Activated effector memory CD4-positive, alpha-beta T cell treated with Interleukin-2 at 50 U/mL for 16 hours (primary cell): ENCODE measurements around the gene KCNG2.
"Not testable (repeated sequence)": the region's sequence is repeated elsewhere in the genome, so short reads cannot be mapped to it uniquely, and the experiment has no call there.

Experiments used
- DNase-seq: peaks from one replicate; pipeline ENCODE4 v3.0.0-alpha.2; 2020

Gene KCNG2

DNA sequence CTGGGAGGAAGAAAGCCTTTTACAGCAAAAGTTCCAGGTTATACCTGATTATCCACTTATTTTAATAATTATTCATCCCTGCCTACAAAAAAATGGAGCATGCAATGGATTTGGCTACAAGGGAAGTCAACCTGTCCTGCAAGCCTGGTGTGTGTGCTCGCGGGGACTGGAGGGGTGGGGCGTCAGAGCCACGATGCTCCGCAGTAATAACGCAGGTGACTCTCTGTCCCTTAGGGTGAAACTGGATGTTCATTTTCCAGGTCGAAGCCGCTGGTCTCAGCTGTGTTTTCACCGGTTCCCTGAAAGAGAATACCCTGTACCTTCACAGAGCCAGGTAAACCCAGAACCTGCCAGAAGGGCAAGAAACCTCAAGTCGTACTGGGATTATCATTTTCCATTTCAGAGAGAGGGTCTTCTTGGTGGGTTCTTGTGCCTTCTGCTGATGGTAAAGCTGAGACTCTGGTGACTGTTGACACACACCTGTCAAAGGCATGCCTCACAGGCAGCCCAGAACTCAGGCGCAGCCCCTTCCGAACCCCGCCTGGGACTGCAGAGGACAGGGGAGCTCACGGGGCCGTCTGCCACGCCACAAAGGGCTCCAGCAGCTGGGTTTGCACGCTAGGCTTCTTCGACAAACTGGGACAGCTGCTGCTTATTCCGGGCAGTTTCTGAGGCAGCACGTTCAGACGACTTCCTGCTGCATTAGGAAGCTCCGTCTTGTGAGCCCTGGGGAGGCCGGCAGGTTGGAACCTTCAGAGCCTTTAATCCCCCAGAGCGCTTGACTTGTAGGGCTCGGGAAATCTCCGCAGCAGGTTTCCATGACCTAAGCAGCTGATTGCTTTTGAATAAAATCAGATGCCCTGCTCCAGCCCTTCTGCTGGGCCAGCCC, 58.6 kb downstream of the KCNG2 start:
- no peak for DNase-seq

DNA sequence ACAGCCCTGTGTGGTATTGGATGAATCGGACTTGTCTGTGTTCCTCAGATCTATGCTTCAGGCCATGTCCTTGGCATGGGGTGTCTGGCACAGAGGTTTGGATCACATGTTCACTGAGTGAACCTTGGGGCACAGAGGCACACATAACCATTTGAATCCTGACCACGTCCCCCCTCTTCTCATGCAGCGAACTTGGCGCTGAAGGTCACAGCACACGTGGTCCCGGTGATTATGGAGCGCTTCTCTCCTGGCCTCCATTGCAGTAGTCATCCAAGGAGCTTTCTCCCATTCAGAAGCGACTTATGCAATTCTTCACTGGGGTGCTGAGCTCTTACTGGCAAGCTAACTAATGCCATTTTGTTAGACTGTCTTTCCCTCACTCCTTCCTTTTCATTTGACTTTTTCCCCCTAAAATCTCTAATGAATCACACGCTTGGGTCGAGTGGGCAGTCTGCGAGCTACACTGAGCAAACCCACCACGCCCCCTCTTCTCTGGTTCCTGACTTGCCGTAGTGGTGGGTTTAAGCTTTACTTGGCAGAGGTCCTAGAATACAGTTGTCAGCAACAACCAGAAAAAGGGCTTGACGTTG, 59.4 kb downstream of the KCNG2 start:
- DNase-seq, result no peak

DNA sequence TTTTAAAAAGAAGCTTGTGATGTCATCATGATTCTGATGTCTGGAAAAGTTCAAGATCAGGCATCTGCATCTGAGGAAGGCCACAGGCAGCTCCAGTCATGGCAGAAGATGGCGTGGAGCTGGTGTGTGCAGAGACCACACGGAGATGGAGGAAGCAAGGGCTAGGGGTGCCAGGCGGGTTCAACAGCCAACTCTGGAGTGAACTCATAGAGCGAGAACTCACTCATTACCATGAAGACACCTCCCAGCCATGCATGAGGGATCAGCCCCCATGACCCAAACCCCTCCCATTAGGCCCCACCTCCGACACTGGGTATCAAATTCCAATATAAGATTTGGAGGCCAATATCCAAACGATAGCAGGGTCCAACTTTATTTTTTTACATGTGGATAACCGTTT, 61.6 kb downstream of the KCNG2 start:
- no peak for DNase-seq

DNA sequence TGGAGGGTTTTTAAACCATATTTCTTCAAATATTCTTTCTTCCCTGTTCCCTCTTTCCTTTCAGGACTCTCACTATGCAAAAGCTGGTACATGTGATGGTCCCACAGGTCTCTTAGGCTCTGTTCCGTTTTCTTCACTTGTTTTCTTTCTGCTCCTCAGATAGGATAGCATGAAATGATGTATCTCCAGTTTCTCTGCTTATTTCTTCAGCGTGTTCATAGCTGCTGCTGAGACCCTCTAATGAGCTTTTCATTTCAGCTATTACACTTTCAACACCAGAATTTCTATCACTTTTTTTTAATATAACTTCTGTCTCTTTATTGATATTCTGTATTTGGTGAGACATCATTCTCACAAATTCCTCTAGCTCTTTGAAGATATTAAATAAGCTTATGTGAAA, 63.9 kb downstream of the KCNG2 start:
- no peak for DNase-seq

DNA sequence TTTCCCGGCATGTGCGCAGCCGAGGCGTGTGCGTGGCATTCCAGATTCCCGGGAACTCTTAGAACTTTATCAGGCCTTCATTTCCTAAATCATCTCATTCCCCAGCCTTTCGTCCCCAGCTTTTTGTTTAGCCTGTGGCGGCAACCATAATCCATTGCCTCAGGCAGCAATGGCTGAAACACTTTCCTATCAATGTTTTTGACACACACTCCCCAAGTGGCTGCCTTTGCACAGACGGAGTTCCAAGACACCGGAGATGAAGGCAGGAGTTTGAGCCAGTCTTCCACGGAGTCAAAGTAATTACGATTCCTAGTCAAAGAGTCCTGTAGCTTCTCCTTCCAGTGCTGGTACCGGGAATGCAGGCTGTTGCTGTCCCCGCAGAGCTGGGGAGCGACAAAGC, 64.8 kb downstream of the KCNG2 start:
- no peak for DNase-seq

DNA sequence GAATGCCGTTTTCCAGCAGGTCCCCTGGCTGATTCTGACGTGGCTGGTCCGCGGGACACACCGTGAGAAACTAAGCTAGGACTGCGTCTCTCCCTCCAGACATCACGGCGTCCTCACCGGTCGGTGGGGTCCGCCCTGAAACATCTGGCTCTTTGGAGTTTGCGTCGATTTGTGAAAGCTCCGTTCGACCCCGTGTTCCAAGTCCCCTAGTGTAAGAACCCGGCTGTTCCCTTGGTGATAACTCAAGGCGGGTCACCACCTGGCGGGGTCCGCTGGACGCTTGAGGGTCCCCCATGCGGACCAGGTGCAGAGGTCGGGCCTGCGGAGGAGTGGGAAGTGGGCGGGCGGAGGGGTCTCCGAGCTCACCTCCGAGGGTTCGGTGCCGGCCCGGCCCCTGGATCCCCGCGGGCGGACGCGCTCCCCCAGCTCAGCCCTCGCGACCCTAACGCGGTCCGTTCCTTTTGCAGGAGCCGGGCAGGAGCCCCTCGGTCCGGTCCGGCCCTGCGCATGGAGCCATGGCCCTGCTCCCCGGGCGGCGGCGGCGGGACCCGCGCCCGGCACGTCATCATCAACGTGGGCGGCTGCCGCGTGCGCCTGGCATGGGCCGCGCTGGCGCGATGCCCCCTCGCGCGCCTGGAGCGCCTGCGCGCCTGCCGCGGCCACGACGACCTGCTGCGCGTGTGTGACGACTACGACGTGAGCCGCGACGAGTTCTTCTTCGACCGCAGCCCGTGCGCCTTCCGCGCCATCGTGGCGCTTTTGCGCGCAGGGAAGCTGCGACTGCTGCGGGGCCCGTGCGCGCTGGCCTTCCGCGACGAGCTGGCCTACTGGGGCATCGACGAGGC, 65.6 kb downstream of the KCNG2 start:
- no peak for DNase-seq

DNA sequence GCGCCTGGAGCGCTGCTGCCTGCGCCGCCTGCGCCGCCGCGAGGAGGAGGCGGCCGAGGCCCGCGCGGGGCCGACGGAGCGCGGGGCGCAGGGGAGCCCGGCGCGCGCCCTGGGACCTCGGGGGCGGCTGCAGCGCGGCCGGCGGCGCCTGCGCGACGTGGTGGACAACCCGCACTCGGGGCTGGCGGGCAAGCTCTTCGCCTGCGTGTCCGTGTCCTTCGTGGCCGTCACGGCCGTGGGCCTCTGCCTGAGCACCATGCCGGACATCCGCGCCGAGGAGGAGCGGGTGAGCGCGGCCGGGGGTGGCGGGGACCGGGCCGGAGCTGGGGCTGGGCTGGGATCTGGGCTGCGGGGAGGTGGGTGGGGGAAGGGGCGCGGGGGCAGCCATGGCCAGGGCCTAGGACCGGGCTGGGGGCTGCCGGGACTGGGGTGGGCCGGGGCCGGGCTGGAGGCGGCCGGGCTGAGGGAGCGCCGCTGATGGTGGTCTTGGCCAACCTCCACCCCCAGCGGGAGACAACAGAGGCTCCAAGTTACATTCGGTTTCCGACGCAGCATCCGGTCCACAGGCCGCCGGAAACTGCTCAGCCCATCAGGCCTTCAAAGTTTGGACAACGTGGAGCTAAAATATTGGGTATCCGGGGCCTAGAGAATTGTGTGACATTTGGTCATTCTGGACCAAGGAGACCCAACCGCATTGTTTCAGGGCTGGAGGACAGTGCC, 66.4 kb downstream of the KCNG2 start:
- no peak for DNase-seq

DNA sequence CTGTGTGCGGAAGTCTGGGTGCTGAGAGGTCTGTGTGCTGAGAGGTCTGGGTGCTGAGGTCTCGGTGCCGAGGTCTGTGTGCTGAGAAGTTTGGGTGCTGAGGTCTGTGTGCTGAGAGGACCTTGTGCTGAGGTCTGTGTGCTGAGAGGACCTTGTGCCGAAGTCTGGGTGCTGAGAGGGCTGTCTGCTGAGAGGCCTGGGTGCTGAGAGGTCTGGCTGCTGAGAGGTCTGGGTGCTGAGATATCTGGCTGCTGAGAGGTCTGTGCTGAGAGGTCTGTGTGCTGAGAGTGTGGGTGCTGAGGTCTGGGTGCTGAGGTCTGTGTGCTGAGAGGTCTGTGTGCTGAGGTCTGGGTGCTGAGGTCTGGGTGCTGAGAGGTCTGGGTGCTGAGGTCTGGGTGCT, 67.2 kb downstream of the KCNG2 start:
- not testable (repeated sequence) for DNase-seq

DNA sequence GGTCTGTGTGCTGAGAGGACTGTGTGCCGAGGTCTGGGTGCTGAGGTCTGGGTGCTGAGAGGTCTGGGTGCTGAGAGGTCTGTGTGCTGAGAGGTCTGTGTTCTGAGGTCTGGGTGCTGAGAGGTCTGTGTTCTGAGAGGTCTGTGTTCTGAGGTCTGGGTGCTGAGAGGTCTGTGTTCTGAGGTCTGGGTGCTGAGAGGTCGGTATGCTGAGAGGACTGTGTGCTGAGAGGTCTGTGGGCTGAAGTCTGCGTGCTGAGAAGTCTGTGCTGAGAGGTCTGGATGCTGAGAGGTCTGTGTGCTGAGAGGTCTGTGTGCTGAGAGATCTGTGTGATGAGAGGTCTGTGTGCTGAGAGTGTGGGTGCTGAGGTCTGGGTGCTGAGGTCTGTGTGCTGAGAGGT, 68.2 kb downstream of the KCNG2 start:
- not testable (repeated sequence) for DNase-seq

DNA sequence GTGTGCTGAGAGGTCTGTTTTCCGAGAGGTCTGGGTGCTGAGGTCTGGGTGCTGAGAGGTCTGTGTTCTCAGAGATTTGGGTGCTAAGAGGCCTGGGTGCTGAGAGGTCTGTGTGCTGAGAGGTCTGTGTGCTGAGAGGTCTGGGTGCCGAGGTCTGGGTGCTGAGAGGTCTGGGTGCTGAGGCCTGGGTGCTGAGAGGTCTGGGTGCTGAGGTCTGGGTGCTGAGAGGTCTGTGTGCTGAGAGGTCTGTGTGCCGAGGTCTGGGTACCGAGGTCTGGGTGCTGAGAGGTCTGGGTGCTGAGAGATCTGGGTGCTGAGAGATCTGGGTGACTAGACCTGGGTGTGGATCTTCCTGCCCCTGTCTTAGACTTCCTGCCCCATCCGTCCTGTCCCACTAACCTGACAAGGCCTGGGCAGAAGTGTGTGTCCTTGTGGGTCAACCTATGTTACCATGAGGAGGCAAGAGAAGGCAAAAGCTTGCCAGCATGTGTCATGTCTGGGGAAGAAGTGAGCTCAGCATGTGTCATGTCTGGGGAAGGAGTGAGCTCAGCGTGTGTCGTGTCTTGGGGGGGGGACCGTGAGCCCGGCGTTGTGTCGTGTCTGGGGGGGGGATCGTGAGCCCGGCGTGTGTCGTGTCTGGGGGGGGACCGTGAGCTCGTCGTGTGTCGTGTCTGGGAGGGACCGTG, 69.3 kb downstream of the KCNG2 start:
- DNase-seq, result no peak

DNA sequence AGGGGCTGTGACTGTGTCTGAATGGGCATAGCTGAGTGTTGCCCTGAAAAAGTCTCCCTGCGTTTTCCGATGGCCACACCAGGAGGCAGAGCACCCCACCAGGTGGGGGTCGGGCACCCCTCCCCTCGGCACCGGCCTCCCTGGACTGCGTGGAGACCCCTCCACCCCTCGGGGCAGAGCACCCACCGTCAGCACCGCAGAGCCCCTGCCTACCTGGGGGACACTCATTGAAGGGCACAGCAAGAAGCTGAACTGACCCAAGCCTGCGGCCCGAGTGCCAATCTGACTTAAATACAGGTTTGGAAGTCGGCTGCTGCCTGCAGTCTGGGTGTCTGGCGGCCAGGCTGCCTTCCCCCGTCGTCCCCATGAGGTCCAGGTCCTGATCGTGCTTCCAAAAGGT, 69.9 kb downstream of the KCNG2 start:
- no peak for DNase-seq

DNA sequence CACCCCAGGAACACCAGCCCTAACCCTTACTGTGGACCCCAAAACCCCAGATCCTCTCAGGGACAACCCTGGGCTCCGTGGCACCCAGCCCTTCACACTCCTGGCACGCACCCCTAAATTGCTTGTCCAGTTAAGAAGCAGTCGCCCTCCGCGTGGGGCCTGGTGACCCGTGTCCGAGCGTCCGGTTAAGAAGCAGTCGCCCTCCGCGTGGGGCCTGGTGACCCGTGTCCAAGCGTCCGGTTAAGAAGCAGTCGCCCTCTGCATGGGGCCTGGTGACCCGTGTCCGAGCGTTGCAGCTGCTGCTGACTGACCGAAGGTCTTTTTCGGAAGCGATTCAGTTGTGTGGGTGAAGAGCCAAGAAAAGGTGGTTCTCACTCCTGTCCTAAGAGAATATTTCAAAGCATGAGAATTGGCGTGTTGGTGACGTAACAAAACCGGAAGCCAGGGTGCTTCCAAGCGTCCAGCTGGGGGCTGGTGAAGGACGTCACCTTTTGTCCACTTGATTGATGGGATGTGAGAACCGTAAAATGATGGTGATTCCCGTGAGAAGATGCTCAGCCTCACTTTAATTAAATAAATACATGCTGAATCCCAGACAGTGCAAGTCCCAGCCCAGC, 70.5 kb downstream of the KCNG2 start:
- no peak for DNase-seq

DNA sequence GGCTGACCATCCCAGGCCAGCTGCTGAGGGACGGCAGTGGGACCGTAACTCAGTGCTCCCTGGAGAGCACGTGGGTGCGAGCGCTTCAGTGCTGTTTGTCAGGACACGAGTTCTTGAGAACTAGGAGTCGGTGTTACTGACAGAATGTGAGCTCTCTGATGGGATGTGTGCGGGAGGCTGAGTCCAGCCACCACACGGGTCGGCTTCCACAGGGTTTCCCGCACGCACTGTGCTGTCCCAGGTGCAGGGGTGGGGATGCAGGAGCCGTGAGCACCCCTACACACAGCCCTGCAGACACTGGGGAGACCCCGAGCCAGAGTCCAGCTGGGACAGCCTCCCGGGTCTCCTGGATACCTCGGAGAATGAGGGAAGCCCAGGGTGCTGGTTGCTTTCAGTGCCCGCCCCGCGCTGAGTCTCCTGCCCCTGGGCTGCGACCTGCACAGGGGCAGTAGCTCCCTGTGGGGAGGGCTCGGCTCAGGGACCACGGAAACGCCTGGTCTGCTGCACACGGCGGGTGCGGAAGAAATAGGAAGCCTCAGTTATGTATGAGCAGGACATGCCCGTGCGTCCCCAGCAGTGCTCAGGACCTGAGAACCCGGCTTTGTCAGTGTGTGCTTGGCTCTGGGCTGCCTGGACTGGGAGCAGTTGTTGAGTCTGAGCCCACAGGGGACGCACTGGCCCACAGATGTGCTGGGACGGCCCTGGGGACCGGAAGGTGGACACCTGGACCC, 71.2 kb downstream of the KCNG2 start:
- no peak for DNase-seq

DNA sequence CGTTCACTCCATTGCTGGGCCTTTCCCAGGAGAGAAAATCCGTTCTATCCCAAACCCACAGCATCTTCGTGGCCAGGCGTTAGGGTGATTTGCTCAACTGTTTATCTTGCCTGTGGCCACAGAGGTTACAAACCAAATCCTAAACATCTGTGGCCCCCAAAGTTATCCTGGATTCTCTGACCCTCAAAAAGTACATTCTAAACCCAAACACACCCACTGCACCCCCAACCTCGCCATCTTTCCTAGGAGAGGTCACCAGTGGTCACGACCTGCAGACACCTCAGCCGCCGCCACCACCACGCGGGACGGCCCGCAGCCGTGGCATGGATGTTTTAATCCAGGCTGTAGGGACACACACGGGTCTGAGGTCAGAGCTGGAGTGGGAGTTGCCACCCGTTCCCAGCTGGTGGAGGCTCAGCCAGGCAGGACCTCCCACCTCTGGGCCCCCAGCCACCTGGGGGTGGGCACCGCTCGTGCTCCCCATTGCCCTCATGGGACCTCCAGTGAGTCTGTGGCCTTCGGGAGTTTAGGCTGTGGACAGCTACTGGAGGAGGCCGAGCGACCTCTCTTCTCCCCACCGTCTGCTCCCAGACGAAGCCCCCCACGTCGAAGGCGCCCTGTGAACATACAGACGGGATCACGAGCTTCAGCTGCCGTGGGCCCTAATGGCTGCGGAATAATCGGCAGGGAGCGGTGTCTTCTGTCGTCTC, 72.0 kb downstream of the KCNG2 start:
- no peak for DNase-seq

DNA sequence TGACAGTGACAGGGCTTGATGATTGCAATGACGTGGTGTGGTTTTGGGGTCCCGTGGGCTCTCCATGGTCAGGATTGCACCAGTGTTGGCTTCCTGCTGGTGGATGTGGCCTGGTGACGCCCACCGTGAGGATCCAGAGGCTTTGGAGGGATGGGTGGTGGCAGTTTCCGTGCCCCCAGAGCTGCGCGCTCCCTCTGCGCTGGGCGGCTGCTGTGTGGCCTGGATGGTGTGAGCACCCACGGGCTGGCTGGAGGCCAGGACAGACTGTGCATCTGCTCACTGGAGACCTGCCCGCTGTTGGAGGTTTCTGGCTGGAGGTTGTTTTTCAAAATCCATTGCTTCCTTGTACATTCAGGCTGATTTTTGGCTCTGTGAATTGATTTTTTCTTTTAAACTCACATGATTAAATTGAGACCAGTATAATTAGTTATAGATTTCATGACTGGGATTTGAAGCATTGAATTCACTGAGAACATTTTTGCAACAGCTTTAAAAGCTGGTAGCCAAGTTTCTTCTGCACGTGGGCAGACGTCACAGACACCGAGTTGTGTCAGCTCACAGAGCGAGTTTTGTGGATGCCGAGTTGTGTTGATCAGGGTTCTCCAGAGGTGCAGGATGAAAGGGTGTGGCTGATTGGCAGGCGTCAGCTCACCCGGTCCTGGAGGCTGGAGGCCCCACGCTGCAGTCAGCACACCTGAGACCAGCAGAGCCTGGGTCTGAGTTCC, 72.7 kb downstream of the KCNG2 start:
- no peak for DNase-seq

DNA sequence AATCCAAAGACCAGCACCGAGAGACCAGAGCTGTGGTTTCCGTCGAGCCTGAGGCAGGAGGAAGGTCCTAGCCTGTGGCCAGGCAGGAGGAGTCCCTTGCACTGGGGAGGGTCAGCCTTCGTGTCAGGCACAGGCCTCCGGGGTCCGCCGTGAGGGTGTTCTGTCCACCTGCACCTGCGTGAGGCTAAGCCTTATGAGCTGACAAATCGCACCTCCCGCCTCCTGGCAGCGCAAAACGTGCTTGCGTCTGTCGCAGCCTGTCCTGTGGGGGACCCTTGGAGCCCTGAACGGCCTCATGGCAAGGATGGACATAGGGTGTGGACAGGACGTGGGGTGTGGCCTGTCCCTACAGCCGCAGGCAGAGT, 73.3 kb downstream of the KCNG2 start:
- no peak for DNase-seq

DNA sequence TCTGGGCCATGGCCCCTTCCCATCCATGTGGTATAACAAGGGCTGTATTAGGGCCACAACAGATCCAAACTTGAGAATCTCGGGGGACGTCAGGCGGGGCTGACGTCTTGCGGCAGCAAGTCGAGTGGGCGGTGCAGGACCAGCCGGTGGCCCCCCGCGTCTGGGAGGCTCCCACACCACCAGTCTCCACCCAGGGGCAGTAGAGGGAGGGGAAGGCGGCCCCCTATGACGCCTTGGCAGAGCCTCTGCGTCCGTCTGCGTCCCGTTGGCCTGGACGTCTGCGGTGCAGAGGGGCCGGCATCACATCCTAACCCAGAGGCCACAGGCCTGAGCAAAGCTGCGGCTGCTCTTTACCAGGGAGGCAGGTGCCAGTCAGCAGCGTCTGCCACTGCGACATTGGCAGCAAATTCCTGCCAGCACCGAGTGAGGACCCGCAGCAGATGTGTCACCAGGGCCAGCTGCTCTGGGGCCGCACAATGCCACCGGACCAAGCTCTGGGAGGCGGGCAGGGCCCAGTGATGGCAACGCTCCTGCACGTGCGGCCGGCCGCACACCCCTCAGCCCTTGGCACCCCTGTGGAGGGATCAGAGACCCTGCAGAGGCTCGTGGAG, 73.8 kb downstream of the KCNG2 start:
- no peak for DNase-seq

DNA sequence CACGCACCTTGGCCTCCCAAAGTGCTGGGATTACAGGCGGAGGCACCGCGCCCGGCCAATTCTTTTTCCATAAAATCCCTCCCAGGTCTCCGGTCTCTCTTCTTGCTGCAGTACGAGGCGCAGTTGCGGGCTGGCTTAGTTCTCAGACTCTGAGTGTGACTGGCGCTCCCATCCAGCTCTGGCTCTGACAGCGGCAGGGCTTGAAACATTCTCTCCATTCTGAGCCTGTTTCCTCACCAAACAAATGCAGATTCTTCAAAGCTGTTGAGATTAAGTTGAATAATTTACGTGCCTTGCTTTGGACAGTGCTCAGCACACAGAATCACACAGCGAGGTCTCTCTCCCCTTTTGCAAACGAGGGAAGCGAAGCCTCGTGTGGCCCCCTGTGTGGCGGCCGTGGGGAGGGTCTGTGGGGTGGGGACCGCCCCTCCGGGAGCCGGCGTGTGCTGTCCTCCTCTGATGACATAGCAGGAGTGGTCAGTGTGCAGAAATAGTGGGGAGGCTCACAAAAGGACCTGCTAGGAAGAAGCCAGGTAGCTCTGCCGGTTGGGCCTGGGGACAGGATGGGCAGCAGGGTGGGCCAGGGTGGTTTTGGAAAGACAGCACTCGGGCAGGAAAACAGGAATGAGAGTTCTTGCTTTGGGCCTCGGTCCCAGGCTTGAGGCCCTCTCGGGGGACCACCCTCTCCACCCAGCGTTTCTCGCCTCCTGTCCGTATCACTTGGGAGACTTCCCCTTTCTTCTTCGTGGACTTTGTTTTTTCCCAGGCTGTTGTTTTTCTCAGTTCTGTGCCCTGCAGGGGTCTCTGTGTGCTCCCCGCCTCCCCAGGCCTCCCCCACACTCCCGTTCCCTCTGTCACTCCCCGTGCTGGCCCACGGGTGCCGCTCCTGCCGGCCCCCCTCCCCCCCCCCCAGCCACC, 75.0 kb downstream of the KCNG2 start:
- no peak for DNase-seq
